Body of pancreas (tissue), 4 donors: Measurements from ENCODE around the gene IKZF1.

Experiments used
- CTCF ChIP-seq, 7 experiments: fragments of 450-650 bp in 4 of 7; fragments of 200-600 bp in 3 of 7; sonication (generic) in 3 of 7; IDR thresholded peaks; one replicate each; pipeline ENCODE4 v1.5.1; 2016 to 2019; ENCODE audit warnings: antibody characterized with exemption in 7 of 7
- POLR2A ChIP-seq, 3 donors: fragments of 450-650 bp; IDR thresholded peaks; one replicate each; pipeline ENCODE4 v1.6.1; 2016; ENCODE audit warnings: antibody characterized with exemption in 3 of 3, mild to moderate bottlenecking in 2 of 3

DNA sequence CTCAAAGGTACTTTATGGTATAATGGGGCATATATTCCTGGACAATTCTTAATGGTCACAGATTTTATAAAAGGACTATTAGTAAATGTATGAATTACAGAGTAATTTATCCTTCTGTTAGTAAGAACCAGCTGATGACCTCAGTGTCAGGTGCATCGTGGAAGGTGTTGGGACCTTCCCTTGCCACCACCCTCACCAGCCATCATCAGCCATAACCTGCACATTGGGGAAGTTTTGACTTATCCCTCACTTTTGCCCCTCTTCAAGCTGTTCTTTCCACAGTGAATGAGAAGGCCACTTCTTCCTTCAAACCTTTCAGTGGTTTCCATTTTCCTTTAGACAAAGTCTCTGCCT is 93.4 kb downstream of the IKZF1 start:
- TF ChIP-seq CTCF (IDR thresholded peaks at IDR 0.05): no peak
- no peak for TF ChIP-seq POLR2A (IDR thresholded peaks at IDR 0.05)
